Stimulated activated CD4-positive, alpha-beta T cell treated with anti-CD3 and anti-CD28 coated beads, Interleukin-2, amount 100 ng/mL, for 4 hours (primary cell): ENCODE results near the gene RFNG.

ENCODE experiments used
- DNase-seq: peaks from one replicate; pipeline ENCODE4 v3.0.0-alpha.2; 2020; ENCODE audit warnings: low read depth

Gene RFNG

DNA sequence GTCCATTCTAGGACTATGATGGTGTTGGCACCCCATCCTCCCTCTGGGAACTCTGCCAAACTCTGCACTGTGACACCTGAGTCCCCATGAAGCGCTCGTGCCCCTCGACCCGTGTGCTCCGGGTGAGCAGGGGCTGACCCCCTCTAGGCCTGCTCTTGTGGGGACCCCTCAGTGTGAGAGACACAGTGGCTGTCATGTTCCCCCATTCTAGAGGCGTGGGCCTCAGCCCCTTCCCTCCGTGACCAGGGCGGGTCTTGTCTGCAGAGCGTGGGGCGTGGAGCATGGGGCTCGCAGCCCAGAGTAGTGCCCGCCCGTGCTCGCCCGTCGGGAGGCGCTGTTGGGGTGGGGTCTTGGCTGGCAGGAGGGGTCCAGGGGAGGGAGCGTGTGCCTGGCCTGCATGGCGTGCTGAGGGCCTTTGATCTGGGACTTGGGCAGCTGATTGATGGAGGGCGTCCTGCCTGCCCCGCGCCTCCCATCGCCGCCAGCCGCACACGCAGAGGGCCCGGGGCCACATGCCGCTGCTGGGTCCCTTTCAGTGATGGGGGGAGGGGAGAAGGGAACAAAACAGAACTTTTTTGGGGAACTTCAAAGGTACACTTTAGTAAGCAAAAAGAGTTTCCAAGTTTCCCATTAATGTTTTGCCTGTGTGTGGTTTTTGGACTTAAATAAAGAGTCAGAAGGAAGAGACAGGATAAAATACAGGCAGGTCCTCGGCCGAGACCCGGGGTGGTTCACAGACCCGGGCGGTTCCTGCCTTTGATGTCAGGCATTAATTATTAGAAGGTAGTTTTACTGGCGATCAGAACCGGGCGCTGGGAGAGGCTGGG, 51.4 kb downstream of the RFNG start:
- no peak for DNase-seq

DNA sequence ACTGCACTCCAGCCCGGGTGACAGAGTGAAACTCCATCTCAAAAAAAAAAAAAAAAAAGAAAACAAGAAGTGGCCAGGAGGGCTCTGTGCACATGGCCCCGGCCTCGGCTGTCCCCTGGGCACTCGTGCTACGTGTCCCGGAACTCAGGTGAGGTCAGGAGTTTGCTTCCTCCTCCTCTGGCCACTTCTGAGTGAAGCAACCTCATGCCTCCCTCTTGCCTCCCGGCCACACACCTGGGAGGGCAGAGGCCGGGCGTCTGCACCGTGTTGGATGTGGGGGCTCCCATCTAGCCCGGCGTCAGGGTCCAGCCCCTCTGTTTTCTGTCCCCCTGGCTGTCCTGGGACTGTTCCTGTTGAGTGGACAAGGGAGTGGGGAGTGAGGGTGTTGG, 52.0 kb downstream of the RFNG start:
- no peak for DNase-seq

DNA sequence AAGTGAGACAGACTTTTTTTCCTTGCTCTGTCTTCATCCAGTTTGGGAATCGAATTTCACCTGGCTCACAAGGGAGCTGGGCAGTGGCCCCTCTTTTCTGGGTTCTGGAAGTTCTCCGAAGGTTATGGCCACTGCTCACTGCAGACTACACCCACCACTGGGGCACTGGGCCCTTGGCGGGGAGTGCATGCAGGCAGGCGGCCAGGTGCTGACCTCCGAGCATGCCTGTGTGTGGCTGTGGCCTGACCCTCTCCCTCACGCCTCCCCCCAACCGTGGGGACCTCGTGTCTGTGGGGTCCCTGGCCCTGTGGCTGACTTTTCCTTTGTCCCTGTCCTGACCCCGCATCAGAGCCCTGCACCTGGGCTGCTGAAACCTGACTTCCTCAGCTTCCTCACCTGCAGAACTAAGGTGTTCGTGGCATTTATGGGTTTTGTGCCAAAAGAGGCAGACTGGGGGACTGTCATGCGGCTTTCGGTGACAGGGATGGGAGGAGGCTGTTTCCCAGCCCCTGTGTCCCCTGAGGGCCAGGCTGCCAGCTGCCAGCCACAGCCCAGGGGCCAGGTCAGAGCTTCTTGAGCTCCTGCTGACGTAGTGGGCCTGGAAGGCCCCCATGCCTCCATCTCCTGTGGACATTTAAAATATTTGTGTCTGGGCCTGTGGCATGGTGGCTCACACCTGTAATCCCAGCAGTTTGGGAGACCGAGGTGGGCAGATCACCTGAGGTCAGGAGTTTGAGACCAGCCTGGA, 52.7 kb downstream of the RFNG start:
- DNase-seq, result no peak

DNA sequence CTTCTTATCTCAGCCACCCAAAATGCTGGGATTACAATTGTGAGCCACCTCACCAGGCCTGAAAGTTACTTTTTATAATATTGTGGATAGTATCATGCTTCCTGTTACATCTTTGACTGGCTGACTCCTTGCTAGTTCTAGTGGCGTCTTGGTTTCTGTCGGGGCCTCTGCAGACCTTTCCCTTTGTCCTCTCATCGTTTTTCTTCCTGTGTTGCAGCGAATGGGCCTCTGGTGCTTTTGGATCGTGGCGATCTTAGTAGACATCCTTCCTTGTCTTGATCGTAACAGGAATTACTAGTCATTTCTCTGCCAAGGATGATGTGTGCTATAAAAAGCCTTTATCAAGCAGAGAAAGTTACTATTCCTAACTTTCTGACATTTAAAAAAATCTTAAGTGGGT, 53.4 kb downstream of the RFNG start:
- no peak for DNase-seq
